Right lobe of liver (tissue), 6 donors: Measurements from ENCODE around the gene KIAA2012. TPM values are rescaled to one million over a fixed set of nuclear protein-coding genes. Genes with fewer than 3 reads are reported as not detected.

ENCODE experiments used
- ATAC-seq, 4 donors: fragments of 200-7000 bp; cut with Tn5 transposase; one replicate each; pipeline ENCODE4 v1.9.1; 2020; ENCODE audit warnings: mild to moderate bottlenecking in 4 of 4, moderate library complexity in 4 of 4
- DNase-seq, 3 donors: peaks; one replicate each; pipeline ENCODE4 v3.0.0-alpha.2; 2020
- H3K27ac ChIP-seq, 3 donors: fragments of 200-600 bp; one replicate each; pipeline ENCODE4 v1.8.0; 2022
- H3K27me3 ChIP-seq, 2 donors: fragments of 200-600 bp; one replicate each; pipeline ENCODE4 v1.8.0; 2022
- H3K36me3 ChIP-seq, 4 donors: fragments of 200-600 bp; sonication (generic) in 1 of 4; one replicate each; pipeline versions ENCODE4 v1.5.1 to v1.8.0; 2017 to 2022; ENCODE audit warnings: control low read depth in 1 of 4
- H3K4me1 ChIP-seq, 4 donors: fragments of 200-600 bp; sonication (generic) in 1 of 4; one replicate each; pipeline versions ENCODE4 v1.5.1 to v1.8.0; 2017 to 2022; ENCODE audit warnings: control low read depth in 1 of 4
- H3K4me3 ChIP-seq, 3 donors: fragments of 200-600 bp; one replicate each; pipeline ENCODE4 v1.8.0; 2022
- H3K9me3 ChIP-seq, 4 donors: fragments of 200-600 bp; sonication (generic) in 1 of 4; one replicate each; pipeline versions ENCODE4 v1.5.1 to v1.8.0; 2017 to 2022; ENCODE audit warnings: control low read depth in 1 of 4
- CTCF ChIP-seq, 4 donors: fragments of 200-600 bp in 3 of 4; fragments of 450-650 bp in 1 of 4; IDR thresholded peaks; one replicate each; pipeline versions ENCODE4 v1.5.1 to v1.8.0; 2016 to 2022; ENCODE audit warnings: antibody characterized with exemption in 4 of 4, mild to moderate bottlenecking in 2 of 4
- POLR2A ChIP-seq: fragments of 450-650 bp; IDR thresholded peaks from one replicate; pipeline ENCODE4 v1.6.1; 2017; ENCODE audit warnings: antibody characterized with exemption, mild to moderate bottlenecking
- WGBS: methylation state at CpG from one replicate; pipeline ENCODE4 v1.1.6; 2018; ENCODE audit warnings: low coverage, low lambda C conversion rate; ENCODE audit not compliant: insufficient coverage; ENCODE audit errors: missing lambda C conversion rate; 5-methylcytosine and 5-hydroxymethylcytosine counted together
- intact Hi-C, 2 donors: fragments of 100-400 bp; cut with DNase I; formaldehyde crosslinking; loops; one replicate each; pipeline versions ENCODE4 v1.11.2 to v1.14.1; 2022
- total RNA-seq, 6 experiments: library from RNA; depleted of rRNA in 2 of 6; stranded (reverse); fragments of >200 nt in 2 of 6; fragmentation: NEBNext Ultra II Directional in 3 of 6; extraction: Animal tissue kit (Norgen Biotek cat#: 25700) in 3 of 6; gene quantifications; one replicate each; pipeline versions ENCODE4 v1.1.0 to v1.2.4, GENCODE V29; 2016 to 2023
- donor health status: DM: no; HTN: yes; CAD: no.
- donor health status: DM: no; HTN: no; CAD: no.
- donor health status: DM: no; HTN: no; CAD: no.
- donor health status: DM: no; HTN: yes; CAD: no.
- donor health status: DM: no; HTN: yes; CAD: no.

The KIAA2012 gene
- total RNA-seq, 6 experiments from 2014 or later, result 0.11 to 0.56 (median 0.43) TPM

DNA sequence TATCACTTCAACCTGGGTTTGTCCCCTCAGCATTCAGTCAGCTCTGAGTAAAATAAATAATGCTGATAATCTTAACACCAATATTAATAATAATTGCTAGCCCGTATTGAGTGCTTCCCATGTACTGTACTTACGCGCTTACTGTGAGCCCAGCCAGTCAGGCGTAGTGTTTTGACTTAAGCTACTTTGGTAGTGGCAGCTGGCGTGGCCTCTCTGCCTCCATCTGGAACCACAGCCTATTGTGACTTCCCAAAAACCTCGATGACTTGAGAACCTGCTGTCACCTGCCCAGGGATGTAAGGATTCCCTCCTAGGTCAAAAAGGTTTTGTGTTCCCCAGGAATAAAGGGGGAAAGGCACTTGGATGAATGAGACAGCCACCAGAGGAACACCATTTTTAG is 112.1 kb downstream of the KIAA2012 start:
- Histone ChIP-seq H3K27ac (peak overlapping the region; percentile 42 to 85 (median 84)), H3K4me3 (no peak overlapping the region), H3K4me1 (peaks cover 0 to 46% (median 15%) of the 10 kb centered on the region in 4 donors), H3K36me3 (no peaks in the 10 kb centered on the region), H3K9me3 (no peaks in the 10 kb centered on the region), H3K27me3 (no peaks in the 10 kb centered on the region)
- WGBS, result 69% methylated on average over 6 of the region's 6 CpGs
- intact Hi-C loops, result no loop called here
- ATAC-seq, result peak in 1 of 4 donors; percentile 2
- DNase-seq, result no peak
- TF ChIP-seq CTCF (IDR thresholded peaks at IDR 0.05) (no peak), POLR2A (no peak)

DNA sequence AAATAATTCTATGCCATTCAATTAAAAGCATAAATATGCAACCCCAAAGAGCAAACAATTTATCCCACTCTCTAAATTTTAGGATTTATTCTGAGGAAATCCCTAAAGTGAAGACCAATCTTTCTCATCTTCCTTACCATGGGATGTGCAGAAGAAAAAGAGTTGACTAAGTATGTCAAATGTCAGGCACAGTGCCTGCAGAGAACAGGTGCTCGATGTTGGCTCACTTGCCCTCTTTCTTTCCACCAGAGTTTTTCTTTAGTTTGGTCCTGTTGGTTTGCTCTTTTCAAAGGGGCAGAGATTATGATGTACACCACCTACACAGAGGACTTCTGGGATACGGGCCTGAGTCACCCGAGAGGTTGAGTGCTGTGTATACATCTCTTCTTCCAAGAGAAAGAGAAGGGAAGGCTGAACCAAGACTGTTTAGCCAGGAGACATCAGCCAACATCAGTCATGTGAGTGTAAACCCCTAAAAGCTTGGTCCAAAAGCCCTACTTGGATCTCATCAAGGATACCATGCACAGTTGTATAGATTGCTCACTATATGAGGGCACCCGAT is 113.7 kb downstream of the KIAA2012 start:
- Histone ChIP-seq H3K4me1 (peaks cover 0 to 46% (median 16%) of the 10 kb centered on the region in 4 donors), H3K27me3 (no peaks in the 10 kb centered on the region), H3K36me3 (no peaks in the 10 kb centered on the region), H3K27ac (peak overlapping the region; percentile 77 to 88 (median 85)), H3K9me3 (no peaks in the 10 kb centered on the region), H3K4me3 (no peak overlapping the region)
- intact Hi-C loops, result no loop called here
- WGBS, result 25% methylated on average over 3 of the region's 4 CpGs
- ATAC-seq, result peak in 3 of 4 donors; percentile 3 to 18 (median 17)
- no peak for DNase-seq
- TF ChIP-seq POLR2A (no peak), CTCF (IDR thresholded peaks at IDR 0.05) (no peak)

DNA sequence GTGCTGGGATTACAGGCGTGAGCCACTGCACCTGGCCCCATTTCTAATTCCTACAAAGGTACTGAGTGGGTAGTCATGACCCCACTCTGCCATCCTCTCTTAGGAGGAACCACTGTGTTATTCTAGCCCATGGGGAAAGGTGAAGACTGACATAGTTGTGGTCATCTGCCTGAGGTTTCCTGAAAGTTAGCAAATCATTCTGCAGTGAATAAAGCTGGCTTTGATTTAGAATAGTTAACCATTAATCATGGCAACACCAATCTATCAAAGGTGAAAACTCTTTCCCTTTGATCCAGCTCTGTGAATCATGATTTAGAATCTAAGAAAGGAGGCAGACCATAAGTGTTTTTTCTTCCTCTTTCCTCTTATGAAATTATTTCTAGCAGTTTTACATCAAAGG is 114.5 kb downstream of the KIAA2012 start:
- WGBS, result 0% methylated on average over 1 of the region's 1 CpG
- no peaks in the 10 kb centered on the region for H3K36me3 ChIP-seq
- H3K4me3 ChIP-seq, result no peak overlapping the region
- H3K27ac ChIP-seq, result peak overlapping the region; percentile 77 to 88 (median 85)
- intact Hi-C loops, result no loop called here
- peaks cover 0 to 51% (median 18%) of the 10 kb centered on the region in 4 donors for H3K4me1 ChIP-seq
- TF ChIP-seq CTCF (IDR thresholded peaks at IDR 0.05), result no peak
- no peak for TF ChIP-seq POLR2A
- DNase-seq, result no peak
- H3K9me3 ChIP-seq, result no peaks in the 10 kb centered on the region
- peak; percentile 62 to 68 (median 63) for ATAC-seq
- H3K27me3 ChIP-seq, result no peaks in the 10 kb centered on the region

- Histone ChIP-seq H3K9me3 (no peaks in the 10 kb centered on the region), H3K27me3 (no peaks in the 10 kb centered on the region), H3K4me1 (peaks cover 0 to 9% (median 4%) of the 10 kb centered on the region in 4 donors), H3K4me3 (no peak overlapping the region), H3K27ac (no peak overlapping the region), H3K36me3 (no peaks in the 10 kb centered on the region)
- intact Hi-C loops, result no loop called here
- no peak for DNase-seq
- WGBS, result 95% methylated on average over 2 of the region's 5 CpGs
- no peak for ATAC-seq
- TF ChIP-seq POLR2A (no peak), CTCF (IDR thresholded peaks at IDR 0.05) (no peak)
Observed at GRCh38 chr2:202193305-202193704, 120.2 kb downstream of the KIAA2012 start.
